Measurements from ENCODE around the gene JUND.

JUND gene

GRCh38 chr19:18289471-18290301 lies 8.3 kb upstream of the JUND start:
- DNase-seq (ENCODE audit: low spot score), result no peak

GRCh38 chr19:18287836-18288772 lies 6.7 kb upstream of the JUND start:
- DNase-seq (ENCODE audit: low spot score), result no peak

GRCh38 chr19:18286973-18287635 lies 5.7 kb upstream of the JUND start:
- no peak for DNase-seq (ENCODE audit: low spot score)

GRCh38 chr19:18284712-18285360 lies 3.4 kb upstream of the JUND start:
- no peak for DNase-seq (ENCODE audit: low spot score)

GRCh38 chr19:18283338-18283737 lies 1.9 kb upstream of the JUND start:
- no peak for DNase-seq (ENCODE audit: low spot score)

GRCh38 chr19:18282788-18283141 lies 1.3 kb upstream of the JUND start:
- DNase-seq (ENCODE audit: low spot score), result no peak

- DNase-seq (ENCODE audit: low spot score), result no peak
These were observed 782 bp upstream of the JUND start for GRCh38 chr19:18282021-18282787.

GRCh38 chr19:18280247-18281081 lies 958 bp downstream of the JUND start:
- peak; percentile 82 for DNase-seq (ENCODE audit: low spot score)

GRCh38 chr19:18279516-18280246 lies 1.7 kb downstream of the JUND start:
- peak; percentile 98 for DNase-seq (ENCODE audit: low spot score)

GRCh38 chr19:18279266-18279515 lies 2.2 kb downstream of the JUND start:
- DNase-seq (ENCODE audit: low spot score), result no peak

GRCh38 chr19:18278521-18279265 lies 2.7 kb downstream of the JUND start:
- DNase-seq (ENCODE audit: low spot score), result peak; percentile 16

- peak; percentile 81 for DNase-seq (ENCODE audit: low spot score)
These were observed 6.6 kb downstream of the JUND start for GRCh38 chr19:18274781-18275356.

GRCh38 chr19:18274219-18274780 lies 7.1 kb downstream of the JUND start, which contains the start of gene IQCN:
Gene IQCN, minus strand, starts transcription at chr19:18274452. Its CDS starts 4,974 bp downstream, at chr19:18269478.
- no peak for DNase-seq (ENCODE audit: low spot score)

GRCh38 chr19:18273561-18274218 lies 7.7 kb downstream of the JUND start:
- DNase-seq (ENCODE audit: low spot score), result no peak

GRCh38 chr19:18271433-18271841 lies 10.0 kb downstream of the JUND start:
- no peak for DNase-seq (ENCODE audit: low spot score)

- no peak for DNase-seq (ENCODE audit: low spot score)
These were observed 11.1 kb downstream of the JUND start for GRCh38 chr19:18270326-18270725.

GRCh38 chr19:18269070-18269723 lies 12.2 kb downstream of the JUND start:
- no peak for DNase-seq (ENCODE audit: low spot score)

Measured in globus pallidus (tissue), 1 donor.